CD4-positive, alpha-beta T cell treated with Interleukin-17A for 1 hour (primary cell): ENCODE results near the gene PSPH.
"Not testable (repeated sequence)": the region's sequence is repeated elsewhere in the genome, so short reads cannot be mapped to it uniquely, and the experiment has no call there.

Source experiments
- DNase-seq: peaks from one replicate; pipeline ENCODE4 v3.0.0-alpha.2; 2020

The PSPH gene

DNA sequence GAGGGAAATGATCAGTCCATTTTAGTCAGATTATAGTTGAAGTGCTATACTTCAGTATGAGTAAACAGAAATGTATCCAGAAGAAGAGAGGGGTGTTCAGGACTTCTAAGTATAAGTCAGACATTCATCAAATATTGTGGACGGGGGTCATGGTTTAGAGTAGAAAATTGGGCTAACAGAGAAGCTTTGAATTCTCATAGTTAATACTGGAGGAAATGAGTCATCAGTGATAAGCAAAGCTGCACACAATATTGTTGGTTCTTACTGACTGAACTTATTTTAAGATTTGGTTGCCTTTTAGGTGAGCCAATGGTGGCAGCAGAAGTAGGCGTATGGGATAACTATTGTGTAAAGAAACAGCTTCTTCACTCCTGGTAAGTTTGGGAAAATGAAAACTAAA, 11.1 kb upstream of the PSPH start:
- no peak for DNase-seq

DNA sequence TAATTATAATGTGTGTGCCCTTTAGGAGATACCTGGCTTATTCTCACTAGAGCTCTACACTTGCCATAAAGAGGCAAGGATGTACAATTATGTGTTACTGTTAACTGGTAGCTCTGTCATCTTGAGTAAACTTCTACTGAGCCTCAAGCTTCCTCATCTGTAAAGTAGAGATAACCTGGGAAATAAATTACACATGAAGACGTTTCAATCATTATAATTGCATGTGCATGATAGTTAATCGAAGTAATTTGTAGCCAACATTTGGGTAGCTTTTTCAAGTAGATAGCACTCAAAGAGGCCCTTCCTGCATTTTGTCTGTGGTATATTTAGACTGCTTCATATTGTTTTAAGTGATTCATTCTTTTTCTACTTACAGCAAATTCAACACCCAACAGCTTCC, 2.7 kb upstream of the PSPH start:
- no peak for DNase-seq

DNA sequence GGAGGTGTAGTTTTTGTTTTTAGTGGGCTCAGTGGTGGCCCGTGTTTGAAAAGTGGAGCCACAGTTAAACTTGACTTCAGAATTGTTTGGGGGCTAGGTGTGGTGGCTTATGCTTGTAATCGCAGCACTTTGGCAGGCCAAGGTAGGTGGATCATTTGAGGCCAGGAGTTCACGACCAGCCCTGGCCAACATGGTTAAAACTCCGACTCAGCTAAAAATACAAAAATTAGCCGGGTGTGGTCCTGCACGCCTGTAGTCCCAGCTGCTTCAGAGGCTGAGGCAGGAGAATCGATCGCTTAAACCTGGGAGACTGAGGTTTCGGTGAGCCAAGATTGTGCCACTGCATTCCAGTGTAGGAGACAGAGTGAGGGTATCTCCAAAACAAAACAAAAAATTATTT, 2.1 kb upstream of the PSPH start:
- DNase-seq, result no peak

DNA sequence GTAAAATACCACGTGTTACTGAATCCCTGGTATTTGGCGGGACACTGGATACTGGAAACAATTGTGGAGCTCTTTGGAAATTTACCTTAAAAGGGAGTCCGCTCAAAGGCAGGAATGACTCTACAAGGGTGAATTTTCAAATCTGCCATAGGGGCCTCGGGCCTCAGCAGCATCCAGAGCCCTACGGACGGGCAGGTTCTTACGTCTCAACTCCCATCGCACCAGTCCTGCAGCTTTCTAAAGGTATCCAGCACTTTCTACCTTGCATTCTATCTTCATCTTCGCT, 248 bp downstream of the PSPH start:
- no peak for DNase-seq

DNA sequence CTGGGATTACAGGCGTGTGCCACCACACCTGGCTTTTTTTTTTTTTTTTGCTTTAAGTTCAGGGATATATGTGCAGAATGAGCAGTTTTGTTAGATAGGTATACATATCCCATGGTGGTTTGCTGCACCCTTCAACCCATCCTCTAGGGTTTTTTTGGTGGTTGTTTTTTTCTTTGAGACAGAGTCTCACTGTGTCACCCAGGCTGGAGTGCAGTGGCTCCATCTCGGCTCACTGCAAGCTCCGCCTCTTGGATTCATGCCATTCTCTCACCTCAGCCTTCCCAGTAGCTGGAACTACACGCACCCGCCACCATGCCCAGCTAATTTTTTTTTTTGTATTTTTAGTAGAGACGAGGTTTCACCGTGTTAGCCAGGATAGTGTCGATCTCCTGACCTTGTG, 2.5 kb downstream of the PSPH start:
- not testable (repeated sequence) for DNase-seq

DNA sequence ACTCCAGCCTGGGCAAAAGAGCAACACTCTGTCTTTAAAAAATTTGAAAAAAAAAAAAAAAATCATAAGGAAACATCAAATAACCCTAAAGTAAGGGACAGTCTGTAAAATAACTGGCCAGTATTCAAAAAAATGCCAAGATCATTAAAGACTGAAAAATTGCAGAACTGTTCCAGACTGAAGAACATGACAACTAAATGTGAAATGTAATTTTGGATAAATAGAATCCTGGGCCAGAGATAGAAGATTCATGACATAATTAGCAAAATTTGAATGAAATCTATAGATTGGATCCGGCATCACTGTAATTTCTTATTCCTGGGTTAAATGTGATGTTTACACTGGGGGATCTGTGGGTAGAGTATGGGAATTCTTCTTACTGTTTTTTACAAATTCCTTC, 3.0 kb downstream of the PSPH start:
- no peak for DNase-seq

- DNase-seq, result not testable (repeated sequence)
Observed at GRCh38 chr7:56047446-56048116, 3.7 kb downstream of the PSPH start.

GRCh38 chr7:56046721-56047445, 4.4 kb downstream of the PSPH start:
- DNase-seq, result no peak

- not testable (repeated sequence) for DNase-seq
Observed at GRCh38 chr7:56045758-56046157, 5.5 kb downstream of the PSPH start.

DNA sequence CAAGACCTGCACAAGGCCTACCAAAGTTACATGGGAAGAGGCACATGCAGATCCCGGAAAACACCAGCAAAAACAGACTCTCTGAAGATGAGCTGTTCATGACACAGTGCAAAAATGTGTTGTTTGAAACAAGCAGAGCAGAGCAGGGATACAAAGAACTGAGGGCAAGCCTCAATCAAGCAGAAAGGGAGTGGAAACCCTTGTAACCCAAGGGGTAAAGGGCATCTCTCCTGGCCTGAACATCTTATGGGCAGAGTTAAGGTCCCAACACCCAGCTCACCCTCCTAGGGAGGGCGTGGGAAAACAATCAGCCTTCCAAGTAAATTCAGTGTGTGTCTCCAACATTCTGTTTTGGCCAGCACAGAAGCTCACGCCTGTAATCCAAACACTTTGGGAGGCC, 10.5 kb downstream of the PSPH start:
- no peak for DNase-seq

DNA sequence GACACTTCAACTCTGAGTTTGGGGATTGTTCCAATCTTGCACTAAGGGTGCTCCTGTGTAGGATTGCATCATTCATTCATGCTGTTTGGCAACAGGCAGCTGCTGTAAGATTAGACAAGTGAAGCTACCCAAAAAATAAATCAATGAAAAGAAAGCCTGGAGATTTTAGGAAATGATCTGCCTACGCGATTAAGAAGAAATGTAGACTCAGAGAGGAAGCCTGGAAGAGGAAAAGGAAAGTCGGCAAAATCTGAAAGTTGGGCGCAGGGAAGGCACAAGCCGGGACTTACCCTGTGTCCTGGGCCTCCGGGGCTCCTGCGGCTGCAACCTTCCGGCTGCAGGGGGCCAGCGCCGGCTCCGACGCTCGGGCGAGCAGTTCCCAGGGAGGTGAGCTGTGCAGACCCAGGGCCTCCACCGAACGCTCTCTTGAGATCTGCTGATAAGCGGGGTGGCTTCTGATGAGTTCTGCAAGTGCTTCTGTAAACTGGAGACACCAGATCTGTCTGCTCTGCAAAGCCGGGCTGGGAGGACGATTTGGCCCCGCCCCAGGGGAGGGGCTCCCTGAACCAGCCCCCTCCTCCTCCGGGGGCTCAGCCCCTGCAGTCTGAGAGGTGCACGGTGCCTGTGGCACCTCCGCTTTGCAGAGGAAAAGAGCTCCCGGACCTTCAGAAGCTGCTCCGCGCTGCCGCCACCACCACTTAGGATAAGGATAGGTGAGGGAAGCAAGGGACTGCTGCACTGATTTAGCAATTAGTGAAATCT, 17.4 kb downstream of the PSPH start:
- DNase-seq, result peak; percentile 77

GRCh38 chr7:56032578-56032977, 18.7 kb downstream of the PSPH start:
- not testable (repeated sequence) for DNase-seq

DNA sequence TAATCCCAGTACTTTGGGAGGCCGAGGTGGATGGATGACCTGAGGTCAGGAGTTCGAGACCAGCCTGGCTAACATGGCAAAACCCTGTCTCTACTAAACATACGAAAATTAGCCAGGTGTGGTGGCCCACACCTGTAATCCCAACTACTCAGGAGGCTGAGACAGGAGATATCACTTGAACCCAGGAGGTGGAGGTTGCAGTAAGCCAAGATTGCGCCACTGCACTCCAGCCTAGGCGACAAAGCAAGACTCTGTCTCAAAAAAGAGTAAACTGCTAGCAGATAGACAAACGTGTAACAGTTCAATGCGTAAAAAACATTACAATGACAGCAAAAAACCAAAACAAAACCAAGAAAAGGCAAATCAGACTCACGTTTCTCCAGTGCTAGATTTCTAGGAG, 19.7 kb downstream of the PSPH start:
- not testable (repeated sequence) for DNase-seq

DNA sequence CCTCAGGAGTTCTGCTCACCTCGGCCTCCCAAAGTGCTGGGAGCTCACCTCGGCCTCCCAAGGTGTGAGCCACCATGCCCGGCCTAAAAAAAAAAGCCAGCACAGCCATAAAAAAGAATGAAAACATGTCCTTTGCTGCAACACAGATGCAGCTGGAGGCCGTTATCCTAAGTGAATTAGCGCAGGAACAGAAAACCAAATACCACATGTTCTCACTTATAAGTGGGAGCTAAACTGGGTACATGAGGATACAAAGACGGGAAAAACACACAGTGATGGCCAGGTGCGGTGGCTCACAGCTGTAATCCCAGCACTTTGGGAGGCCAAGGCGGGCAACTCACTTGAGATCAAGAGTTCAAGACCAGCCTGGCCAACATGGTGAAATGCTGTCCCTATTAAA, 20.9 kb downstream of the PSPH start:
- no peak for DNase-seq

DNA sequence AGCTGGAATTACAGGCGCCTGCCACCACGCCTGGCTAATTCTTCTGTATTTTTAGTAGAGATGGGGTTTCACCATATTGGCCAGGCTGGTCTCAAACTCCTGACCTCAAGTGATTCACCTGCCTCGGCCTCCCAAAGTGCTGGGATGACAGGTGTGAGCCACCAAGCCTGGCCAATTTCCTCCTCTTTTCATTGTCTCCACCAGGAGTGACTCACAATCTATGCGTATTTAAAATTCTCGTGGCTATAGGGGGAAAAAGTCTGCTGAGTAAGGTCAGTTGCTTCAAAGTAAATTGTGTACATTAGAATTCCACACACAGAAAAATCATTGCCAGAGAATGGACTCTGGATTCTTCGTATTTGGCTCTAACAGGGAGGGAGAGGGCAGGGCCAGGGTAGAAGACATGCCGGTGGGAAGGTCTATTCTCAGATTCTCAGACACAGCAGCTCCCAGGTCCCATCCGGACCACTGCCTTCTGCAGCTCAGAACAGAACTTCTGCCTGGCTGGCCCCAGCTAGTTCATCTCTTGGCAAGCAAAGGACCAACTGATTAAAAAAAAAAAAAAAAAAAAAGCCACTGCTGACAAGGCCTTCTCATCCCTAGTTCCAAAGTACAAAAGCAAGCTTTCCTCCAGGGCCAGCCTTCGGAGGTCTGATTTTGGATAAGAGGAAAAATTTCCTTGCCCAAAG, 22.2 kb downstream of the PSPH start:
- DNase-seq, result no peak

- DNase-seq, result no peak
Observed at GRCh38 chr7:56026538-56026937, 24.7 kb downstream of the PSPH start.

- DNase-seq, result no peak
Observed at GRCh38 chr7:56023500-56023899, 27.7 kb downstream of the PSPH start.

DNA sequence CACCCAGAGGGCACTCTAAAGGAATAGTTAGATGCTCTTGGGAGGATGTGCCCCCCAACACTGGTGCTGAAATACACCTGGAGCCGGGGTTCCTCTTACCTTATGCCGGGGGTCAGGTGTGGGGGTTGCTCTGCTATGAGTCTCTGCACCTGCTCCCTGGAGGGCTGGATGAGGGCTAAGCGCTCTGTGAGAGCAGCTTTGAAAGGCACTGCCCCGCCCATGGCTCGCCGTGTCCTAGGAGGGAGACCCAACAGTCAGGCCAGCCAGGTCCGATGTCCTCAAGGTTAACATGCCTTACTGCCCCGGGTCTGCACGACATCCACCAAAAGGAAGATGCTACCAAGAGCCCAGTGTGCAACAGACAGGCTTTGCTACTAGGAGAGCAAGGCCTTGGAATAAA, 31.7 kb downstream of the PSPH start:
- DNase-seq, result no peak

DNA sequence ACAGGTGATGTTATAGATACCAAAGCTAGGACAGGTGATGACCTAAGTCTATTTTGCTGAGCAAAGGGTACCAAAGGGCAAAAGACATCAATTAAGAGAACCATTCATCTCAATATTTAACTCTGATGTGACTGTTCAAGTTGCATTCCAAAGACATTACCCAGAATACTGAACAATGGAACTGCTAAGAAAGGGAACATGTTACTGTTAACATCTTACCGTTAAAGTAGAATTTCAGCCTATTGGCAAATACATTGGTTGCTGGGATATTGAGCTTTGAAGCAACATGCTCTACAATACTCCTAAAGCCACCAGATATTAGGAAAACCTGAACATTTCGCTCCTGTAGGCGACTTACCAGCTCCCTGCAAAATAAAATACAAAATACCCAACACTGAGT, 34.2 kb downstream of the PSPH start:
- DNase-seq, result not testable (repeated sequence)

DNA sequence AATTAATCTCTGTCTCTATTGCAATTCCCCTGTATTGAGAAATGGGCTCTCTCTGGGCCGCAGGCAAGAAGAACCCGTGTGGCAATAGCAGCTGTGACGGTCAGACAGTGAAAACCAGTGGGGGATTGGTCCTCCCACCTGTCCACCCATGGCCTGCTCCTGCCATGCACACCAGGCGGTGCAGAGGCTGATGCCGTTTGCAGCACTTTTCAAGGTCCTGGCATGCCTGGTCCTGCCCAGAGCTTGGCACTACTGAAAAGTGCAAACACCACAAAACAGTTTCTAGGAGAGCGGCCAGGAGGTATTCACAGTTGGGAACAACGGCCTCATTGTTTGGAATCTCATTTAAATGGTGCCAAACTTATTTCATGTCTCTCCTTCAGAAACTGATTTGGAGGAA, 41.5 kb downstream of the PSPH start:
- no peak for DNase-seq

DNA sequence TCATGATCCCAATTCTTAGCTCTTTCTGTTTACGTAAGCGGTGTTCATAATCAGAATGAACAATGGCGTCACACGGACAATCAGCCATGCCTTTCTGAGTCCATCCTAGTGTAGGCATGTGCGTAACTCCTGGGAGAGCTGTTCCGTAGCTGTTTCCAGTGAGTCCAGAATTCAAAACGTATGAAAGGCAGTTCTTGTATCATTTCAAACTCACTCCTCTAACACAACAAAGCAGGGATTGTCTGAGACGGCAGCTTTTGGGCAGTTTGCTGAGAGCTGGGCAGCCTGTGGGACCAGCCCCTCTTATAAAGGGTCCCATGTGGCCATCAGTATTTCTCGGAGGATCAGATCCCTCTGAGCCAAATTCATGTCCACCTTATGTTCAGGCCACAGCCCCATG, 43.4 kb downstream of the PSPH start:
- DNase-seq, result no peak

DNA sequence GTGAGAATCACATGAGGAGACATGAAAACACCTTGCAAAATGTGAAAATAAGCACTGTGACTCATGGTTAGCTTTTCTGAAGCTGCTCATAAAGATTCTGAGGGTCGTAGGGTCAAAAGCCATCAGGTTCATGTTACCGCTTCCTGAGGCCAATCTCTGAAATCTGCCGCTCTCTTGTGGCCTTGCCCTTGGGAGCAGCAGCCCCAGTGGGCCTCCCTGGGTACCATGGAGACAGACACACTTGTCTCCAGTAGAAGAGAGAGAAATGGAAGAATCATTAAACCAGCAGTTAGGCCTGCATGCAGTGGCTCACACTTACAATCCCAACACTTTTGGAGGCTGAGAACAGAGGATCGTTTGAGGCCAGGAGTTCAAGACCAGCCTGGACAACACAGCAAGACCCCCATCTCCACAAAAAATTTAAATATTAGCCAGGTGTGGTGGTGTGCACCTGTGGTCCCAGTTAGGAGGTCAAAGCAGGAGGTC, 44.0 kb downstream of the PSPH start:
- no peak for DNase-seq

- no peak for DNase-seq
Observed at GRCh38 chr7:56003749-56004148, 47.5 kb downstream of the PSPH start.
